ENCODE data around the gene DDX42. TPM values are rescaled to one million over a fixed set of nuclear protein-coding genes. Genes with fewer than 3 reads are reported as not detected.

The DDX42 gene
- total RNA-seq, 2 donors from 2014 or later = 71.0 to 105 TPM

GRCh38 chr17:63827801-63828221, 53.8 kb downstream of the DDX42 start:
- peaks cover 5% of the 10 kb centered on the region for H3K4me1 ChIP-seq (replicated peaks)
- peaks cover 29 to 46% of the 10 kb centered on the region in 2 donors for H3K36me3 ChIP-seq
- intact Hi-C loops (cut with DNase I) = loop anchor here (5.0 kb wide), 1 partner anchor 56 kb away; the partner anchor contains the start of genes CCDC47 and DDX42

DNA sequence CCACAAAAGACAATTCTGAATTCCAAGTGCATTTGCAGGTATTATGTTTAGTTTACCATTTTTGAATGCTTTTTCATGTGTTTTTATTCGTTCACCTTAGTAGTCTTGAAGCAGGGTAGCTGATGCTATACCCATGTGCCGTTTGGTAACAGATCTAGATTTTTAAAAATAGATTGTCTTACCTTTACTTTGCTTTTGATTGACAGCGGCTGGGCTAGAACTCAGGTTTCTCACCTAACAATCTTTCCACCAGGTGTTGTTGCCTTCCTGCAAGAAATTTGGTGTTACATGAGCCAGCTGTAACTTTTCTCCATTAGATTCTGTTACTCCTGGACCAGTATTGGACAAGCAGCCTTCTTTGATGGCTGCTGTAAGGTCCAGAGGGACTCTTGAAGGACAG, 55.0 kb downstream of the DDX42 start:
- DNase-seq (ENCODE audit: low spot score) = no peak
- Histone ChIP-seq H3K36me3 (peaks cover 32 to 49% of the 10 kb centered on the region in 2 donors), H3K27ac (no peak overlapping the region), H3K4me3 (no peak overlapping the region), H3K27me3 (replicated peaks; ENCODE audit: insufficient read depth) (no peaks in the 10 kb centered on the region), H3K4me1 (replicated peaks) (peaks cover 5% of the 10 kb centered on the region), H3K9me3 (no peaks in the 10 kb centered on the region)
- intact Hi-C loops (cut with DNase I) = loop anchor here (5.0 kb wide), 1 partner anchor 57 kb away; the partner anchor contains the start of genes CCDC47 and DDX42
- TF ChIP-seq POLR2AphosphoS5 (IDR thresholded peaks at IDR 0.05) (no peak), POLR2A (IDR thresholded peaks at IDR 0.05) (no peak)
- TF ChIP-seq, protein P1, sequence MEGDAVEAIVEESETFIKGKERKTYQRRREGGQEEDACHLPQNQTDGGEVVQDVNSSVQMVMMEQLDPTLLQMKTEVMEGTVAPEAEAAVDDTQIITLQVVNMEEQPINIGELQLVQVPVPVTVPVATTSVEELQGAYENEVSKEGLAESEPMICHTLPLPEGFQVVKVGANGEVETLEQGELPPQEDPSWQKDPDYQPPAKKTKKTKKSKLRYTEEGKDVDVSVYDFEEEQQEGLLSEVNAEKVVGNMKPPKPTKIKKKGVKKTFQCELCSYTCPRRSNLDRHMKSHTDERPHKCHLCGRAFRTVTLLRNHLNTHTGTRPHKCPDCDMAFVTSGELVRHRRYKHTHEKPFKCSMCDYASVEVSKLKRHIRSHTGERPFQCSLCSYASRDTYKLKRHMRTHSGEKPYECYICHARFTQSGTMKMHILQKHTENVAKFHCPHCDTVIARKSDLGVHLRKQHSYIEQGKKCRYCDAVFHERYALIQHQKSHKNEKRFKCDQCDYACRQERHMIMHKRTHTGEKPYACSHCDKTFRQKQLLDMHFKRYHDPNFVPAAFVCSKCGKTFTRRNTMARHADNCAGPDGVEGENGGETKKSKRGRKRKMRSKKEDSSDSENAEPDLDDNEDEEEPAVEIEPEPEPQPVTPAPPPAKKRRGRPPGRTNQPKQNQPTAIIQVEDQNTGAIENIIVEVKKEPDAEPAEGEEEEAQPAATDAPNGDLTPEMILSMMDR (IDR thresholded peaks at IDR 0.05) = no peak
- 92% methylated on average over 3 of the region's 3 CpGs for WGBS

More at GRCh38 chr17:63827801-63828221, 53.8 kb downstream of the DDX42 start:
- 2% methylated on average over 19 of the region's 19 CpGs for WGBS
- Histone ChIP-seq H3K27ac (peak overlapping the region; percentile 89 to 90), H3K27me3 (replicated peaks; ENCODE audit: insufficient read depth) (no peaks in the 10 kb centered on the region), H3K4me3 (peak overlapping the region; percentile 60 to 73), H3K9me3 (no peaks in the 10 kb centered on the region)
- TF ChIP-seq, protein P1 (IDR thresholded peaks at IDR 0.05) = no peak
- TF ChIP-seq POLR2AphosphoS5 (IDR thresholded peaks at IDR 0.05) (no peak), POLR2A (IDR thresholded peaks at IDR 0.05) (no peak)
- no peak for DNase-seq (ENCODE audit: low spot score)

DNA sequence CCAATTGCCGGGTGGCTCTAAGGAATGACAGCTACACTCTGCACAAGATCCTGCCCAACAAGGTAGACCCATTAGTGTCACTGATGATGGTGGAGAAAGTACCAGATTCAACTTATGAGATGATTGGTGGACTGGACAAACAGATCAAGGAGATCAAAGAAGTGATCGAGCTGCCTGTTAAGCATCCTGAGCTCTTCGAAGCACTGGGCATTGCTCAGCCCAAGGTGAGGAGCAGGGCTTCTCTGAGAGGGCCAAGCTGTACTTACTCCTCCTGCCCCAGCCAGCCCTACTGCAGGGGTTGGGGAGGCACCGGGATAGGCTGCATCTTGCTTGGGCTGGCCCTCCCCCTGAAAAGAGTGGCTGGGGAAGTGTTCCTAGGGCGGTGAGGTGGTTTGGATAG, 56.3 kb downstream of the DDX42 start:
- peaks cover 33 to 43% of the 10 kb centered on the region in 2 donors for H3K36me3 ChIP-seq
- TF ChIP-seq POLR2A (IDR thresholded peaks at IDR 0.05) = no peak
- TF ChIP-seq, protein P1 (IDR thresholded peaks at IDR 0.05) = no peak
- TF ChIP-seq POLR2AphosphoS5 (IDR thresholded peaks at IDR 0.05) = no peak
- H3K27me3 ChIP-seq (replicated peaks; ENCODE audit: insufficient read depth) = no peaks in the 10 kb centered on the region
- no peak for DNase-seq (ENCODE audit: low spot score)
- intact Hi-C loops (cut with DNase I) = no loop called here
- WGBS = 85% methylated on average over 5 of the region's 5 CpGs
- peaks cover 5% of the 10 kb centered on the region for H3K4me1 ChIP-seq (replicated peaks)
- no peak overlapping the region for H3K27ac ChIP-seq
- no peaks in the 10 kb centered on the region for H3K9me3 ChIP-seq
- no peak overlapping the region for H3K4me3 ChIP-seq

DNA sequence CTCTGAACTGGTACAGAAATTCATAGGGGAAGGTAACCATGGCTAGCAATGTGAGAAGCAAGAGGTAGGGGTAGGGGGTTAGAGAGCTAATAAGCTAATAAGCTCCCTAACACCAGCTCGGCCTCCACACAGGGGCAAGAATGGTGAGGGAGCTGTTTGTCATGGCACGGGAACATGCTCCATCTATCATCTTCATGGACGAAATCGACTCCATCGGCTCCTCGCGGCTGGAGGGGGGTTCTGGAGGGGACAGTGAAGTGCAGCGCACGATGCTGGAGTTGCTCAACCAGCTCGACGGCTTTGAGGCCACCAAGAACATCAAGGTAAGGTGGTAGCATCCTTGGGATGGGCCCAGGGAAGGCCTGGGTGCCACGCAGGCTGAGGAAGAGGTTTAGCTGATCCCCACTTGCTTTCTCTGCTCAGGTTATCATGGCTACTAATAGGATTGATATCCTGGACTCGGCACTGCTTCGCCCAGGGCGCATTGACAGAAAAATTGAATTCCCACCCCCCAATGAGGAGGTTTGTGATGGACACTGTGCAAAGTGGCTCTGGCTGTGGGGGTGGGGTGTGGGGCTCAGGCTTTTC, 57.0 kb downstream of the DDX42 start:
- Histone ChIP-seq H3K27me3 (replicated peaks; ENCODE audit: insufficient read depth) (no peaks in the 10 kb centered on the region), H3K4me1 (replicated peaks) (peaks cover 5% of the 10 kb centered on the region), H3K4me3 (no peak overlapping the region), H3K27ac (no peak overlapping the region), H3K9me3 (no peaks in the 10 kb centered on the region), H3K36me3 (peaks cover 34 to 49% of the 10 kb centered on the region in 2 donors)
- intact Hi-C loops (cut with DNase I) = no loop called here
- 62% methylated on average over 15 of the region's 15 CpGs for WGBS
- no peak for DNase-seq (ENCODE audit: low spot score)
- TF ChIP-seq POLR2AphosphoS5 (IDR thresholded peaks at IDR 0.05) = no peak
- TF ChIP-seq, protein P1 (IDR thresholded peaks at IDR 0.05) = no peak
- no peak for TF ChIP-seq POLR2A (IDR thresholded peaks at IDR 0.05)

GRCh38 chr17:63831505-63831904, 57.5 kb downstream of the DDX42 start:
- H3K9me3 ChIP-seq = no peaks in the 10 kb centered on the region
- peaks cover 34 to 49% of the 10 kb centered on the region in 2 donors for H3K36me3 ChIP-seq
- H3K4me3 ChIP-seq = no peak overlapping the region
- no peak overlapping the region for H3K27ac ChIP-seq
- WGBS = 65% methylated on average over 8 of the region's 8 CpGs
- no peak for TF ChIP-seq POLR2AphosphoS5 (IDR thresholded peaks at IDR 0.05)
- TF ChIP-seq, protein P1 (IDR thresholded peaks at IDR 0.05) = no peak
- no peak for TF ChIP-seq POLR2A (IDR thresholded peaks at IDR 0.05)
- peaks cover 5% of the 10 kb centered on the region for H3K4me1 ChIP-seq (replicated peaks)
- intact Hi-C loops (cut with DNase I) = no loop called here
- H3K27me3 ChIP-seq (replicated peaks; ENCODE audit: insufficient read depth) = no peaks in the 10 kb centered on the region
- DNase-seq (ENCODE audit: low spot score) = no peak

Measured in prostate gland (tissue), 2 donors.